LoVo (cell line): ENCODE data around the gene SSTR1.

Experiments used
- DNase-seq: peaks from one replicate; pipeline ENCODE4 v3.0.0-alpha.2; 2016; ENCODE audit warnings: low spot score

Gene SSTR1

DNA sequence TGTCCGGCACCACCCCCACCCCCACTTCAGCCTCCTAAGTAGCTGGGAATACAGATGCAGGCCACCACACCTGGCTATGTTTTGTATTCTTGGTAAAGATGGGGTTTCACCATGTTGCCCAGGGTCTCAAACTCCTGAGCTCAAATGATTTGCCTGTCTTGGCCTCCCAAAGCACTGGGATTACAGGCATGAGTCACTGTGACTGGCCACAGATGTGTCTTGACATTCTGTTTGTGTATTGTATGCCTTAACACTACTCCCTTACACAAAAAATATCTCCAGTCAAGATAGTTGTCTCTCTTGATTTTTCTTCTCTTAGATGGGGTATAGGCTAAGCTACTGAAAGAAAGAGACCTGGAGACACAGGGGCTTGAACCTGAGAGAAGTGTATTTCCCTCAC lies 30.6 kb downstream of the SSTR1 start:
- no peak for DNase-seq

DNA sequence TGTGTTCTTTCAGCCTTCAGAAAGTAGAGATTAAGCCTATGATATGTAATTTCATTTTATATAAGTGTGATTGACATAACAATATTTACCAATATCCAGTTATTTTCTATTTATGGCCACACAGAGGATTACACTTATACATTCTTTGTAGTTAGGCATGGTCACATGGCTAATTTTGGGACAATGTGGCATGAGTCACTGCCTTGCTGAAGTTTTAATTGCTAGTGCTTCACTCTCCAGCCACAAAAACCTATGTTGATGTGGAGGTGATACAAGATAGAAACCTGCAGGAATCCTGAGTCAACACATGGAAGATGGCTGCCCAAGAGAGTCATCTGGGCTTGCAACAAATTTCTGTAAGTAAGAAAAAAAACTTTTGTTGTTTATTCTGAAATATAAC lies 31.2 kb downstream of the SSTR1 start:
- no peak for DNase-seq

DNA sequence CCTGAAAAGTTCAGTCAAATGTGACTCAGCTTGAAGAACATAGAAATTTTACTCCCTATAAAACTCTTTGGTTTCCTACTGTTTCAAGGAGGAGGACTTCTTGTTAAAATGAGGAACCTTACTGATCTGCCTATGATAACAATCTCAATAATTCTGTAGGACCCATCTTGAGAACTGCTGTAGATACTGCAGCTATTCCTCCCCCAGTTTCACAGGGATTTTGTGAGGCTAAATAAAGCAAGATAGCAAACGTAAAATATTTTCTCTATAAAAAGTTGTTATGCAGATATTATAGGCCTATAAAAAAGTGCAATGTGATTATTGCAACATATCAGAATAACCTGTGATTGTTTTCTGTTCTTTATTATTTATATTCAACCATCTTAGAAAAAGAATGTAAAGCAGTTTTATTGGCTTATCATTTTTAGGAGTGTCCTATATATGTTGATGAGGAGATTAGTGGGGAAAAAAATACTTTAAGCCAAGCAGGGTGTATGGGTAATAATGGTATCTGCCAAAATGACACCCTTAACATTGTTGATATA lies 36.1 kb downstream of the SSTR1 start:
- DNase-seq: no peak

- no peak for DNase-seq
Measured at GRCh38 chr14:38248321-38249028, 40.8 kb downstream of the SSTR1 start.

- no peak for DNase-seq
Measured at GRCh38 chr14:38250331-38250730, 42.6 kb downstream of the SSTR1 start.

DNA sequence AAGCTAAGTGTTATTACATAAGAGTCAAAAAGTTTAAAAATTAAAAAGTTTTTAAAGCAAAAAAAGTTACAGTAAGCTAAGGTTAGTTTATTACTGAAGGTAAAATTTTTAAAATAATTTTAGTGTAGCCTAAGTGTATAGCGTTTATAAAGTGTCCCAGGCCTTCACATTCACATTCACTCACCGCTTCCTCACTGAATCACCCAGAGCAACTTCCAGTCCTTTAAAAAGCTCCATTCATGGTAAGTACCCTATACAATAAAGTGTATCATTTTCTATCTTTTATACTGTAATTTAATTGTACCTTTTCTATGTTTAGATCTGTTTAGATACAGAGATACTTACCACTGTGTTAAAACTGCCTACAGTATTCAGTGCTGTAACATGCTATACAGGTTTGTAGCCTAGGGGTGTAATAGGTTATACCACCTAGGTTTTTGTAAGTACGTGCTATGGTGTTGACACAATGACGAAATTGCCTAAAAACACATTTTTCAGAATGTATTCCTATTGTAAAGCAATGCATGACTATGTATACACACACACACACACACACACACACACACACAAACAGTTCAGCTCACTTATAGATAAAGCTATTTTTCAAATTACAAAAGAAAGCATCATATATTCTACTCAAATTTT lies 44.5 kb downstream of the SSTR1 start:
- no peak for DNase-seq

DNA sequence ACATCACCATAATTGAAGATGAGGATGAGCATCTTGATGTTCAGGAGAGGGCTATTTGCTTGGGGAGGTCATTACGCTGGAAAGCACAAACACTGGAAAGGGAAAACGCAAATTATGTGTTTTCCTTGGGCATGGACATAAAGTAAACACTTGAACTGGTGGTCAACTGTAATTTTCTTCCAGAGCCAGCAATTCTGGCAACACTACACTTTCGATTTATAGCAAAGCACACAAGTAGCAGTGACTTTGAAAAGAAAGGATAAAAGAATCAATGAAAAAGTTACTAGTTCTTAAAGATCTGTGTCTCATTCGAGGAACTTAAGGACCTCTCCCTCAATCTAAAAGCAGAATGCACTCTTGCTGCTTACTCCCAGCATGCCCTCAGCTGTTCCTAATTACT lies 46.0 kb downstream of the SSTR1 start:
- no peak for DNase-seq

DNA sequence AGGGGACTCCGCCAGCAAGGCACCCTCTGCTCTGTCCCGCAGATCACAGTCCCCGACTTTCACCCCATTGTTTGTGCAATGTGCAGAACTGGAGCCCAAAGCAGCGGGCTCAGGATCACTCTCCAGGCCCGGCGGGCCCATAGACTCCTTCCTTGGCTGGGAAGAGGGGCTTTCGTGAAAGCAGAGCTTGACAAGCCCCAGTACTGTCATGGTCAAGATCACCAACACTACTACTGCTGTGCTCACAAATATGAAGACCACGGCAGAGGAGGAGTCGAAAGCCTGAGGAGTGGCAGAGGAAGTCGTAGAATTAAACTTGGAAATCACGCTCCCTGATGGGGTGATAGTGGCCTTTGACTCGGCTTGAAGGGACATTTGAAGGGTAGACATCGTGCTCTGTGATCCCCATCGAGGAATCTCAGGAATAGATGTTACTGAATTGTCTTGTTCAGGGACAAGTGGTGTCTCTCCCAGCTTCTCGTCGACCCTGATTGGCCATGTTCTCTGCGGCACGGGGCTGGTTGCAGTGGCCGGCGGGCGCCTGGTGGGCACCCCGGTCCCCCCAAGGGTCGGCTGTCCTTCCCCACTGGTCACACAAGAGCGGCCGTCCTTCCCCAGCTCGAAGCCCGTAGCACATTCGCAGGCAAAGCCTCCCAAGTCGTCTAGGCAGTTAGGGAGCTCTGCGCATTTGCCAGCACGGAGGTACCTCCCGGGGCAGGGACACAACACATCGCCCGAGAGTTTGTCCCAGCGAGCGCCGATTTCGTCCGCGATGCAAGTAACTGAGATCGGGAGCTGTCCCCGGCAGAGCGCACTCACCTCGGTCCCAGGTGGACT lies 47.1 kb downstream of the SSTR1 start:
- no peak for DNase-seq

- DNase-seq: no peak
Measured at GRCh38 chr14:38255408-38255672, 47.6 kb downstream of the SSTR1 start.

DNA sequence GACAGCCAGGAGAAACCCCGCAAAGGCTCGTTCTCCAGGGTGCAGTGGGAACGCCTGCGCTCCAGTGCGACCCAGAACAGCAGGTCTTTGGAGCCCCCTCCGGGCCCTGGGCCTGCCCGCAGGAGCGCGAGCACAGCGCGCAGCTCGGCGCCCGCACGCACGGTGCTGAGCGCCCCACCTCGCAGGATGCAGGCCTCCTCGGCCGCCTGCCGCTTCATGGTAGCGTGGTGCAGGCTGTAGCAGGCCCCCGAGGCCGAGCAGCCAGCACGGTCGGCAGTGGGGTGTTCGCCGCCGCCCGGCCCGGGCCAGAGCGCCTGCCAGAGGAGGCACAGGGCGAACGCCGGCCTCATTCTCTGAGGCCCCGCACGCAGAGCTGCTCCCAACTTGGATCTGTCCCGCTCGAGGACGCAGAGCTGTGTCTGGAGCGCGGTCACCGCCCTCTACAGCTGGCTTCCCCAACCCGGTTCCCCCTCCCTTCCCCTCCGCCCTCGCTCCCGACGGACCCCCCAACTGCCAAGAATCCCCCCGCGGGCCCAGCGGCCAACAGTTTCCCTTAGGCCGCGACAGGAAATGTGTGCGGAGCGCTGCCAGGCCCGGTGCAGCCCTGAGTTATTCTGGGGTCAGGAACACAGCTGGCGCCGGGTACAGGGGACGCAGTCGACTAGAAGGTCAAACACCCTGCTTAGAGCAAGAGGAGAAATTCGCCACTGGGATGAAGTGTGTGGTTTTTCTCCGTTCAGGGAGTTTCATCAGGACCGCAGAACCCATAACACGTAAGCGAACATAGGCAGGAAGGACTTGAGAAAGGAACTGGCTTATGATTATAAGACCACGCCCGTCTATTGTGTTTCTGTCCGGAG lies 48.2 kb downstream of the SSTR1 start, which contains the start of gene CLEC14A:
CLEC14A (minus strand) TSS at position 421 of the 860 bp plus-strand sequence; CDS start at position 350, 71 bp downstream.
- DNase-seq: no peak

- DNase-seq: no peak
Measured at GRCh38 chr14:38256533-38256840, 48.8 kb downstream of the SSTR1 start.

DNA sequence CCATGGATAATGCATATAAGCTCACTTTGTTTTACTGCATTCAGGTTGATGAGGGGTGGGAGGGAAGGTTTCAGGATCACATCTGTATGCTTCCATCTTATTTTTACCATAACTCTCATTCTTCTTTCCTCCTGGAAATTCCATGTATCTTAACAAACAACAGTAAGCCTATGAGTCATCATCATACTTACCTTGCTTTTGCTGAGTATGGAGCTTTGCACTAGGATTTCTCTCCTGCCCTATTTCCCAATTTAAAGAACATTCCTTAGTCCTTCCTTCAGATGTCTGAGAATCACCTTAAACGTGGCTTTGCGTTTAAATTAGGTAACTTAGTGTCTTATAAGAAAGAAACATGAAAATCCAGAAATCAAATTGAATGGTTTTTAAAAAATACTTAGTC lies 49.8 kb downstream of the SSTR1 start:
- DNase-seq: no peak

- DNase-seq: no peak
Measured at GRCh38 chr14:38261620-38262019, 53.9 kb downstream of the SSTR1 start.
